GM12878 (cell line): ENCODE data around the gene MPC1. TPM values are rescaled to one million over a fixed set of nuclear protein-coding genes. Genes with fewer than 3 reads are reported as not detected.
"Not testable (repeated sequence)": the region's sequence is repeated elsewhere in the genome, so short reads cannot be mapped to it uniquely, and the experiment has no call there.

Source experiments
- ATAC-seq: fragments of 200-7000 bp; cut with Tn5 transposase; 3 replicates; pipeline ENCODE4 v1.9.1; 2020; ENCODE audit warnings: mild to moderate bottlenecking, moderate library complexity
- BruUV-seq: library from RNA; stranded (reverse); fragments of 400-500 nt; replicated peaks from 2 replicates; lab custom pipeline; 2021; lab: Mats Ljungman, UMichigan
- CTCF ChIA-PET: fragments of 300-600 bp; sonication (Branson Sonifier 250); formaldehyde crosslinking; extraction: SDS; loops from one replicate; lab custom pipeline; 2021; ENCODE audit warnings: inconsistent platforms; lab: Yijun Ruan, JAX
- POLR2A ChIA-PET: fragments of 350-600 bp; formaldehyde crosslinking; extraction: SDS; loops from one replicate; lab custom pipeline; 2021; ENCODE audit warnings: inconsistent platforms; lab: Charles Lee
- RAD21 ChIA-PET: fragments of 300-600 bp; sonication (Branson Sonifier 250); formaldehyde crosslinking; loops from one replicate; lab custom pipeline; 2023; ENCODE audit warnings: antibody characterized with exemption; ENCODE audit not compliant: unreplicated experiment; lab: Charles Lee
- SMC1A ChIA-PET: fragments of 300-600 bp; sonication (Branson Sonifier 250); formaldehyde crosslinking; loops from one replicate; lab custom pipeline; 2023; ENCODE audit not compliant: unreplicated experiment, uncharacterized antibody; lab: Charles Lee
- DNase-seq: peaks from one replicate; pipeline ENCODE4 v3.0.0-alpha.2; 2011; ENCODE audit warnings: low read depth, low spot score
- FAIRE-seq: peaks from 3 replicates; lab custom pipeline; 2011; peaks lifted over from hg19 to GRCh38; lab: Jason Lieb, UNC
- H2AFZ ChIP-seq: 2 replicates; pipeline ENCODE4 v1.6.0; 2011; ENCODE audit warnings: low read depth, low read length, control low read depth; ENCODE audit not compliant: control insufficient read depth
- H3K27ac ChIP-seq: 2 replicates; pipeline ENCODE4 v1.5.1; 2011; ENCODE audit warnings: control low read depth; ENCODE audit not compliant: control insufficient read depth, insufficient read depth
- H3K27me3 ChIP-seq, 2 experiments: replicated peaks in 1 of 2; 2 replicates each; pipeline versions ENCODE4 v1.6.0 to v1.6.1; 2011; ENCODE audit warnings: low read length in 1 of 2; ENCODE audit not compliant: control insufficient read depth in 2 of 2, insufficient read depth in 2 of 2
- H3K36me3 ChIP-seq, 2 experiments: 2 replicates each; pipeline ENCODE4 v1.5.1; 2011; ENCODE audit warnings: low read length in 1 of 2; ENCODE audit not compliant: control insufficient read depth in 2 of 2, insufficient read depth in 2 of 2
- H3K4me1 ChIP-seq: 2 replicates; pipeline ENCODE4 v1.6.1; 2011; ENCODE audit warnings: mild to moderate bottlenecking, low read length, moderate library complexity, mixed read lengths; ENCODE audit not compliant: control insufficient read depth, insufficient read depth
- H3K4me2 ChIP-seq: 2 replicates; pipeline ENCODE4 v1.6.0; 2011; ENCODE audit warnings: control low read depth; ENCODE audit not compliant: control insufficient read depth, insufficient read depth
- H3K4me3 ChIP-seq: fragments of 200-600 bp; sonication (generic); 2 replicates; pipeline ENCODE4 v1.5.1; 2016
- H3K79me2 ChIP-seq: 2 replicates; pipeline ENCODE4 v1.6.0; 2011; ENCODE audit warnings: low read length; ENCODE audit not compliant: control insufficient read depth, insufficient read depth
- H3K9ac ChIP-seq: 2 replicates; pipeline ENCODE4 v1.8.0; 2011; ENCODE audit warnings: low read length, control low read depth, mixed read lengths; ENCODE audit not compliant: control insufficient read depth, insufficient read depth
- H3K9me3 ChIP-seq: replicated peaks from 3 replicates; pipeline ENCODE4 v1.5.1; 2011; ENCODE audit warnings: mild to moderate bottlenecking, low read length; ENCODE audit not compliant: control insufficient read depth, insufficient read depth
- H4K20me1 ChIP-seq: 2 replicates; pipeline ENCODE4 v1.6.0; 2011; ENCODE audit not compliant: control insufficient read depth, insufficient read depth
- BACH1 ChIP-seq: fragments of 450-650 bp; IDR thresholded peaks from 2 replicates; pipeline ENCODE4 v1.6.1; 2017; ENCODE audit warnings: mild to moderate bottlenecking, borderline replicate concordance
- CBFB ChIP-seq: IDR thresholded peaks from 2 replicates; pipeline ENCODE4 v1.6.1; 2016; ENCODE audit warnings: antibody characterized with exemption, low read depth
- CHD4 ChIP-seq: fragments of 200-600 bp; sonication (generic); IDR thresholded peaks from 2 replicates; pipeline ENCODE4 v1.6.1; 2016; ENCODE audit warnings: mild to moderate bottlenecking
- MXI1 ChIP-seq: fragments of 150-350 bp; IDR thresholded peaks from 2 replicates; pipeline ENCODE4 v1.6.1; 2011; ENCODE audit warnings: low read depth, mild to moderate bottlenecking, inconsistent platforms, low read length, improper control_type of control experiment
- POLR2AphosphoS2 ChIP-seq: IDR thresholded peaks from 2 replicates; pipeline ENCODE4 v1.6.1; 2011; ENCODE audit warnings: low read depth, mild to moderate bottlenecking, low read length, improper control_type of control experiment, moderate library complexity
- PRDM15 ChIP-seq: fragments of 450-650 bp; formaldehyde crosslinking; IDR thresholded peaks from 2 replicates; pipeline ENCODE4 v1.4.0; 2020; ENCODE audit warnings: mild to moderate bottlenecking, moderate library complexity
- RELA ChIP-seq: fragments of 450-650 bp; IDR thresholded peaks from 2 replicates; pipeline ENCODE4 v1.8.0; 2014; ENCODE audit warnings: borderline replicate concordance; ENCODE audit not compliant: partially characterized antibody
- TCF7 ChIP-seq: IDR thresholded peaks from 2 replicates; pipeline ENCODE4 v1.6.1; 2014; ENCODE audit warnings: antibody characterized with exemption, borderline replicate concordance
- WRNIP1 ChIP-seq: IDR thresholded peaks from 2 replicates; pipeline ENCODE4 v1.6.1; 2011; ENCODE audit warnings: low read depth, low read length, improper control_type of control experiment, borderline replicate concordance
- YY1 ChIP-seq: IDR thresholded peaks from 2 replicates; pipeline ENCODE4 v1.6.1; 2011; ENCODE audit warnings: low read depth, mild to moderate bottlenecking, low read length
- WGBS: methylation state at CpG from one replicate; pipeline ENCODE4 v1.1.6; 2016; ENCODE audit warnings: low lambda C conversion rate; ENCODE audit not compliant: insufficient replicate concordance, insufficient coverage; ENCODE audit errors: missing lambda C conversion rate; 5-methylcytosine and 5-hydroxymethylcytosine counted together
- in situ Hi-C: fragments of 300-500 bp; cut with MboI; formaldehyde crosslinking; loops from 9 replicates; pipeline ENCODE4 v1.14.3; 2018; ENCODE audit warnings: mixed read lengths
- intact Hi-C: fragments of 100-400 bp; cut with micrococcal nuclease; formaldehyde crosslinking; loops from one replicate; pipeline ENCODE4 v1.14.2; 2022; ENCODE audit not compliant: unreplicated experiment
- polyA plus RNA-seq, 11 experiments: library from polyadenylated mRNA; depleted of rRNA in 4 of 11; unstranded in 6 of 11; stranded (reverse) in 5 of 11; fragments of >200 nt; fragmentation: Nextera tagmentation in 4 of 11; fragmentation: Illumina TruSeq in 1 of 11; extraction: Ambion mirVana in 4 of 11; extraction: Trizol in 1 of 11; gene quantifications; 1 replicate in 1 of 11; 2 replicates in 10 of 11; pipeline versions ENCODE4 v1.2.1 to v1.2.3, GENCODE V29; 2011 to 2016; ENCODE audit warnings: inconsistent platforms in 2 of 11, missing spikeins in 2 of 11, low read depth in 1 of 11
- total RNA-seq, 4 experiments: library from RNA; depleted of rRNA in 3 of 4; stranded (reverse); fragments of >200 nt in 3 of 4; fragmentation: Illumina TruSeq in 1 of 4; extraction: Trizol in 1 of 4; gene quantifications; 2 replicates each; pipeline versions ENCODE4 v1.2.1 to v1.2.3, GENCODE V29; 2013 to 2021

The MPC1 gene
- total and polyA plus RNA-seq, 10 of the 15 experiments (the other 5 are each of a cell fraction or from before 2014, with no cell fraction given) = 53.2 to 177 (median 78.8) TPM

DNA sequence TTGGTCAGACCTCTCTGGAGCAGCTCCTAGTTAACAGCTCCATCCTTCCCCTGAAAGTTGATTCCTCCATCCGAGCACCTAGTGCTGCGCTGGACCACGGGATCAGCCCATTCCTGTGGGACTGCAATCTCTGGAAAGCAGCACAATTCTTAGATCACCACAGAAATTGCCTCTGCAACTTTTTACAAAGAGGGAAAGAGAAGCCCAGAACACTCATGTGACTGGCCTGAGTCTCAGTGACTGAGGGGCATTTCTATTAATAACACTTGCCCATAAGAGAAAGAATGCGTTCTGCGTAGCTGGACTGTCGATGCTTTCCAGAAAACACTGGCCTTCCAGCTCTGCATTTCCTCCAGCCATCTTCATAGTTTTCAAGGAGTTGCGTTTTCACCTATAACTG lies 18.3 kb downstream of the MPC1 start:
- Histone ChIP-seq H3K79me2 (no peaks in the 10 kb centered on the region), H4K20me1 (no peaks in the 10 kb centered on the region), H3K4me1 (no peaks in the 10 kb centered on the region), H3K27ac (no peak overlapping the region), H3K4me2 (no peak overlapping the region), H3K36me3 (peaks cover 2 to 18% of the 10 kb centered on the region in 2 experiments; a peak in 3 of 4 replicates), H3K4me3 (no peak overlapping the region), H3K27me3 (no peaks in the 10 kb centered on the region), H2AFZ (no peak overlapping the region), H3K9me3 (no peaks in the 10 kb centered on the region), H3K9ac (no peak overlapping the region)
- no TSS peak for BruUV-seq
- in situ Hi-C loops = no loop called here
- no peak for TF ChIP-seq CHD4
- no peak for TF ChIP-seq CBFB
- TF ChIP-seq WRNIP1 = no peak
- TF ChIP-seq RELA = no peak
- no peak for TF ChIP-seq POLR2AphosphoS2
- TF ChIP-seq YY1 = no peak
- TF ChIP-seq BACH1 = no peak
- TF ChIP-seq PRDM15 = no peak
- no peak for TF ChIP-seq MXI1
- no peak for TF ChIP-seq TCF7
- ChIA-PET RAD21 (interaction anchor here (0.6 kb wide), 1 partner anchor 16 kb away, joined by 4 read pairs; no protein-coding TSS in a partner anchor), POLR2A (interaction anchor here (1.7 kb wide), 1 partner anchor 12 kb away, joined by 4 read pairs; no protein-coding TSS in a partner anchor), SMC1A (interaction anchor here (0.9 kb wide), 1 partner anchor 9 kb away, joined by 3 read pairs; no protein-coding TSS in a partner anchor), CTCF (interaction anchor here (1.0 to 1.3 kb wide), 3 partner anchors 13 to 51 kb away, joined by 4 to 7 read pairs (median 6); no protein-coding TSS in a partner anchor)
- FAIRE-seq (no peak), ATAC-seq (no peak), DNase-seq (no peak)
- WGBS = 96% methylated on average over 7 of the region's 7 CpGs
- intact Hi-C loops = no loop called here

DNA sequence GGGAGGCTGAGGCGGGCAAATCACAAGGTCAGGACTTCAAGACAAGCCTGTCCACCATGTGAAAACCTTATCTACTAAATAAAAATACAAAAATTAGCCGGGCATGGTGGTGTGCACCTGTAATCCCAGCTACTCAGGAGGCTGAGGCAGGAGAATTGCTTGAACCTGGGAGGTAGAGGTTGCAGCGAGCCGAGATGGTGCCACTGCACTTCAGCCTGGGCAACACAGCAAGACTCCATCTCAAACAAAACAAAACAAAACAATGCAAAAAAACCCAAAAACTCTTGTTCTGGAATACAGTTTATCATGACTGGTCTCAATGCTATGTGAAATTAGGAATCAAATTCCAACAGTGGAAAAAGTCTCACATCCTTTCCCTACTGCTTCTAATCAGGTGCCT lies 20.3 kb downstream of the MPC1 start:
- H3K4me3 ChIP-seq, DNase-seq, BruUV-seq, in situ Hi-C loops, RAD21 ChIA-PET, FAIRE-seq, H2AFZ ChIP-seq, H3K4me1 ChIP-seq, H3K4me2 ChIP-seq, H3K79me2 ChIP-seq, H4K20me1 ChIP-seq, H3K9ac ChIP-seq, ATAC-seq, intact Hi-C loops, H3K9me3 ChIP-seq, H3K27me3 ChIP-seq, H3K27ac ChIP-seq: not testable (repeated sequence)
- CTCF ChIA-PET = interaction anchor here (1.4 kb wide), 1 partner anchor 19 kb away, joined by 3 read pairs; no protein-coding TSS in a partner anchor
- POLR2A ChIA-PET = interaction anchor here (1.6 kb wide), 1 partner anchor 12 kb away, joined by 4 read pairs; no protein-coding TSS in a partner anchor
- SMC1A ChIA-PET = interaction anchor here (1.3 to 1.8 kb wide), 2 partner anchors 17 to 19 kb away, joined by 3 to 5 read pairs; no protein-coding TSS in a partner anchor
- peaks cover 2 to 15% of the 10 kb centered on the region in 2 experiments; a peak in 3 of 4 replicates for H3K36me3 ChIP-seq
- 100% methylated on average over 4 of the region's 4 CpGs for WGBS
